ENCODE measurements around the gene PIWIL4. TPM values are rescaled to one million over a fixed set of nuclear protein-coding genes. Genes with fewer than 3 reads are reported as not detected.
"Not testable (repeated sequence)": the region's sequence is repeated elsewhere in the genome, so short reads cannot be mapped to it uniquely, and the experiment has no call there.

The PIWIL4 gene
- total RNA-seq, 2 donors from 2014 or later, result 6.3 to 6.7 TPM

DNA sequence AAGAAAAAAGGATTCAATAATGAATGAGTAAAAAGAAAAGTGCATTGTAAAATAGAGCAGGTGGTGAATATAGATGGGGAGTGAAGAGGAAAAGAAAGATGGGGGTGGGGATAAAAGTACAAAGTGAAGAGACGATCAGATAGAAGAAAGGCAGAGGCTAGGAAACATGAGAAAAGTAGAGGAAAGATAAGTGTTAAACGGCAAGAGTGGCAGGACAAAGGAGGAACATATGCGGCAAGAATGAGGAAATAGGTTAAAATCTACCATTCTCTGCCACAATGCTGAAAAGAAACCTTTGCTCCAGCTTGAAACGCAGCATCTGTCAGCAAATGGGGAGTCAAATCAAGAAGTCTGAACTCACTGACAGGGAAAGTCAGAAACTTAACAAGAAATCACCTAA, 16.7 kb upstream of the PIWIL4 start:
- no peaks in the 10 kb centered on the region for H3K4me1 ChIP-seq
- no peaks in the 10 kb centered on the region for H3K27me3 ChIP-seq
- intact Hi-C loops (cut with DNase I), result no loop called here
- no peak overlapping the region for H3K27ac ChIP-seq
- no peak overlapping the region for H3K9ac ChIP-seq (ENCODE audit: low read depth in 2 of 2, low read length in 2 of 2)
- H3K36me3 ChIP-seq, result no peaks in the 10 kb centered on the region
- DNase-seq, result no peak
- H3K4me3 ChIP-seq, result no peak overlapping the region
- TF ChIP-seq, protein P1, sequence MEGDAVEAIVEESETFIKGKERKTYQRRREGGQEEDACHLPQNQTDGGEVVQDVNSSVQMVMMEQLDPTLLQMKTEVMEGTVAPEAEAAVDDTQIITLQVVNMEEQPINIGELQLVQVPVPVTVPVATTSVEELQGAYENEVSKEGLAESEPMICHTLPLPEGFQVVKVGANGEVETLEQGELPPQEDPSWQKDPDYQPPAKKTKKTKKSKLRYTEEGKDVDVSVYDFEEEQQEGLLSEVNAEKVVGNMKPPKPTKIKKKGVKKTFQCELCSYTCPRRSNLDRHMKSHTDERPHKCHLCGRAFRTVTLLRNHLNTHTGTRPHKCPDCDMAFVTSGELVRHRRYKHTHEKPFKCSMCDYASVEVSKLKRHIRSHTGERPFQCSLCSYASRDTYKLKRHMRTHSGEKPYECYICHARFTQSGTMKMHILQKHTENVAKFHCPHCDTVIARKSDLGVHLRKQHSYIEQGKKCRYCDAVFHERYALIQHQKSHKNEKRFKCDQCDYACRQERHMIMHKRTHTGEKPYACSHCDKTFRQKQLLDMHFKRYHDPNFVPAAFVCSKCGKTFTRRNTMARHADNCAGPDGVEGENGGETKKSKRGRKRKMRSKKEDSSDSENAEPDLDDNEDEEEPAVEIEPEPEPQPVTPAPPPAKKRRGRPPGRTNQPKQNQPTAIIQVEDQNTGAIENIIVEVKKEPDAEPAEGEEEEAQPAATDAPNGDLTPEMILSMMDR (IDR thresholded peaks at IDR 0.05), result no peak
- H3K9me3 ChIP-seq, result no peaks in the 10 kb centered on the region

DNA sequence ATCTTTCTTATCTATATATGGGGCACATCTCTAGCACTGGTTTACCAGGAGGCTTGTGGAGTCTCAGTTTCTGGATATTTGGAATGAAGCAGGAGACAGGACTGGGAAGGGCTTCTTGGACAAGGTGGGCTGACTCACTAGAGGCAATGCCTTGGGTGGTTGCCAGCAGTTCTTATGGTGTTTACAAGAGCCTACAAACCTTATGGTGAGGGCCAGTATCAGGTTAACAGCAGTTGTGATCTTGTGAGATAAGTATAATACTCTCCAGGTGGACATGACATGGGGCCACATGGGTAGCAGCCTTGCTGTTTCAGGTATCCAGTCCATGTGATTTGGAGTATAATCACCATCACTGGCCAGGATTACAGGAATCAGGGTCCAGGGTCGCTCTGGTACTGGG, 13.2 kb upstream of the PIWIL4 start:
- TF ChIP-seq, protein P1 (IDR thresholded peaks at IDR 0.05), result no peak
- Histone ChIP-seq H3K4me3 (no peak overlapping the region), H3K36me3 (no peaks in the 10 kb centered on the region), H3K4me1 (no peaks in the 10 kb centered on the region), H3K27ac (no peak overlapping the region), H3K27me3 (no peaks in the 10 kb centered on the region), H3K9me3 (no peaks in the 10 kb centered on the region), H3K9ac (ENCODE audit: low read depth in 2 of 2, low read length in 2 of 2) (no peak overlapping the region)
- DNase-seq, result no peak
- intact Hi-C loops (cut with DNase I), result no loop called here

DNA sequence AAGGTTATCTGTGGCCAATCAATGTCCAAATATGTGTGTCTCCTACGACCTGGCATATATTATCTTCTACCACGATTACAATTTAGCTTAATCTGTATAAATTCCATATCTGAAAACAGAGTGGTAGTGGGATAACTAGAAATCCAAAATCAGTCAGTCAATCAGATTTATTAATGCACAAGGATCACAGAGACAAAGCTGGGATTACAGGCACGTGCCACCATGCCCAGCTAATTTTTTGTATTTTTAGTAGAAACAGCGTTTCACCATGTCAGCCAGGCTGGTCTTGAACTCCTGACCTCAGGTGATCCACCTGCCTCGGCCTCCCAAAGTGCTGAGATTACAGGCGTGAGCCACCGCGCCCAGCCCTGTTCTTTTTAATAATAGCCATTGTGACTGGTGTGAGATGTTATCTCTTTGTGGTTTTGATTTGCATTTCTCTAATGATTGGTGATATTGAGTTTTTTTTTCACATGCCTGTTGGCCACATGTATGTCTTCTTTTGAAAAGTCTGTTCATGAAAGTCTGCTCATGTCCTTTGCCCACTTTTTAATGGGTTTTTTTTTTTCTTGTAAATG, 11.3 kb upstream of the PIWIL4 start:
- not testable (repeated sequence) for H3K4me1 ChIP-seq

DNA sequence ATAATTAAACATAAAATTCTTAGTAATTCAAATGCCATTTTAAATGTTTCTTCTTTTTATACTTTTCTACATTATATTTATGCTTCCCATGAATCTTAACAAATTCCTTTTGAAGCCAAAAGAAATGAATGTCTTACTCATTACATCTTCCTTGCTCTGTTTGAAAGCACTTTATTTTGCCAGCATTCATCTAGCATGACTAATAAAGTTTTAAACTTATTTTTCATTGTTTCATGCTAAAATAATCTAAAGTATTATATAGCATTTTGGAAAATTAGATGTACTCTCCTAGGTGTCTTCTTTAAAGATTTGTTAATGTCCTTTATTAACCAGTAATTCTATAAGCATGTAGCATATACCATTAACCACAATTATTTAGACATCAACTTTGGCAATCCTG, 9.7 kb upstream of the PIWIL4 start:
- Histone ChIP-seq H3K27me3 (no peaks in the 10 kb centered on the region), H3K4me1 (no peaks in the 10 kb centered on the region), H3K9me3 (no peaks in the 10 kb centered on the region), H3K27ac (no peak overlapping the region), H3K9ac (ENCODE audit: low read depth in 2 of 2, low read length in 2 of 2) (no peak overlapping the region), H3K4me3 (no peak overlapping the region), H3K36me3 (no peaks in the 10 kb centered on the region)
- intact Hi-C loops (cut with DNase I), result no loop called here
- no peak for DNase-seq
- TF ChIP-seq, protein P1 (IDR thresholded peaks at IDR 0.05), result no peak

More for the DNA sequence above, 11.3 kb upstream of the PIWIL4 start:
- DNase-seq; intact Hi-C loops (cut with DNase I); H3K9ac ChIP-seq (ENCODE audit: low read depth in 2 of 2, low read length in 2 of 2); H3K36me3 ChIP-seq; H3K9me3 ChIP-seq; H3K27me3 ChIP-seq; H3K27ac ChIP-seq; H3K4me3 ChIP-seq: not testable (repeated sequence)

DNA sequence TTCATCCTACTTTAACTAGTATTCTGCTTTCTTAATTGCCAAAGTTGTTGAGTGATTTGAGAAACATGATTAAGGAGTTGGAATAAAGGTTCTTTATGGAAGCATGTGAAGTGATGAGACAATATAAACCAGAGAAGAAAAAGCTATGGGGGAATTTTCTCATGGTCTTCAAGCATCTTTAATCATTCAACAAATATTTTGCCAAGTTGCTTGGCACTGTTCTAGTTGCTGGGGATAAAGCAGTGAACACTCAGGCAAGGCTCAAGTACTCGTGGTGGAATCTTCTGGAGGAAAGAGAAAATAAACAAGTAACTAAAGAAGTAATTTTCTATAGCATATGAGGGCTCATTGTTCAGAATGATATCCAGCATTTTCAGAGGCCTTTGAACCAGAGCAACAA, 9.2 kb upstream of the PIWIL4 start:
- no peak for DNase-seq
- intact Hi-C loops (cut with DNase I), result no loop called here
- Histone ChIP-seq H3K9ac (ENCODE audit: low read depth in 2 of 2, low read length in 2 of 2) (no peak overlapping the region), H3K4me1 (no peaks in the 10 kb centered on the region), H3K27ac (no peak overlapping the region), H3K4me3 (no peak overlapping the region), H3K27me3 (no peaks in the 10 kb centered on the region), H3K9me3 (no peaks in the 10 kb centered on the region), H3K36me3 (no peaks in the 10 kb centered on the region)
- TF ChIP-seq, protein P1 (IDR thresholded peaks at IDR 0.05), result no peak

DNA sequence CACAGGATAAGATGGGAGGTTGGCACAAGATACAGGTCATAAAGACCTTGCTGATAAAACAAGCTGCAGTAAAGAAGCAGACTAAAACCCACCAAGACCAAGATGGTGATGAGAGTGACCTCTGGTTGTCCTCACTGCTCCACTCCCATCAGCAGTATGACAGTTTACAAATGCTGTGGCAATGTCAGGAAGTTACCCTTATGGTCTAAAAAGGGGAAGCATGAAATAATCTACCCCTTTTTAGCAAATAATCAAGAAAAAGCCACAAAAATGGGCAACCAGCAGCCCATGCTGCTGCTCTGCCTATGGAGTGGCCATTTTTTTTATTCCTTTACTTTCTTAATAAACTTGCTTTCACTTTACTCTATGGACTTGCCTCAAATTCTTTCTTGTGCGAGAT, 8.7 kb upstream of the PIWIL4 start:
- Histone ChIP-seq H3K27me3 (no peaks in the 10 kb centered on the region), H3K4me1 (no peaks in the 10 kb centered on the region), H3K27ac (no peak overlapping the region), H3K36me3 (no peaks in the 10 kb centered on the region), H3K4me3 (no peak overlapping the region), H3K9ac (ENCODE audit: low read depth in 2 of 2, low read length in 2 of 2) (no peak overlapping the region), H3K9me3 (no peaks in the 10 kb centered on the region)
- no peak for DNase-seq
- TF ChIP-seq, protein P1 (IDR thresholded peaks at IDR 0.05), result no peak
- intact Hi-C loops (cut with DNase I), result no loop called here

Data from colonic mucosa (tissue), 4 donors.